Muscle of leg (tissue), 11 donors: ENCODE data around the gene NDUFAB1. TPM values are rescaled to one million over a fixed set of nuclear protein-coding genes. Genes with fewer than 3 reads are reported as not detected.

Experiments
- DNase-seq: peaks from one replicate; pipeline ENCODE4 v3.0.0; 2013
- H3K27ac ChIP-seq: one replicate; pipeline ENCODE4 v1.5.1; 2013; ENCODE audit warnings: mild to moderate bottlenecking, low read length, control low read depth
- H3K27me3 ChIP-seq: one replicate; pipeline ENCODE4 v1.6.1; 2013; ENCODE audit warnings: low read length; ENCODE audit not compliant: control insufficient read depth, insufficient read depth
- H3K36me3 ChIP-seq: one replicate; pipeline ENCODE4 v1.6.1; 2013; ENCODE audit warnings: low read length; ENCODE audit not compliant: control insufficient read depth, insufficient read depth
- H3K4me1 ChIP-seq: one replicate; pipeline ENCODE4 v1.6.1; 2013; ENCODE audit warnings: low read length; ENCODE audit not compliant: control insufficient read depth, insufficient read depth
- H3K4me3 ChIP-seq: one replicate; pipeline ENCODE4 v1.5.1; 2013; ENCODE audit warnings: low read length, control low read depth
- H3K9me3 ChIP-seq: replicated peaks from 2 replicates; pipeline ENCODE4 v1.6.1; 2013; ENCODE audit warnings: low read depth, low read length; ENCODE audit not compliant: control insufficient read depth
- WGBS: methylation state at CpG from one replicate; pipeline ENCODE4 v1.1.5; 2013; ENCODE audit warnings: missing lambda C conversion rate; ENCODE audit not compliant: insufficient coverage; 5-methylcytosine and 5-hydroxymethylcytosine counted together
- polyA plus RNA-seq, 8 donors: library from polyadenylated mRNA; unstranded; fragments of 120-200 nt; gene quantifications; one replicate each; pipeline versions ENCODE4 v1.2.1 to v1.2.3, GENCODE V29; 2013; ENCODE audit warnings: inconsistent platforms in 1 of 8, low replicate concordance in 1 of 8; ENCODE audit not compliant: insufficient read length in 8 of 8, insufficient read depth in 1 of 8
- total RNA-seq: library from RNA; stranded (reverse); fragments of 120-200 nt; gene quantifications from one replicate; pipeline ENCODE4 v1.2.4, GENCODE V29; 2013

The NDUFAB1 gene
- total and polyA plus RNA-seq, 9 donors = 85.5 to 132 (median 98.0) TPM

- DNase-seq = no peak
- 68% methylated on average over 4 of the region's 5 CpGs for WGBS
- Histone ChIP-seq H3K4me3 (no peak overlapping the region), H3K4me1 (no peaks in the 10 kb centered on the region), H3K36me3 (peaks cover 68% of the 10 kb centered on the region), H3K27me3 (no peaks in the 10 kb centered on the region), H3K27ac (no peak overlapping the region), H3K9me3 (no peaks in the 10 kb centered on the region)
These were observed 22.3 kb downstream of the NDUFAB1 start for GRCh38 chr16:23573817-23574216.

GRCh38 chr16:23572394-23572793, 23.7 kb downstream of the NDUFAB1 start:
- no peaks in the 10 kb centered on the region for H3K27me3 ChIP-seq
- H3K4me3 ChIP-seq = no peak overlapping the region
- H3K36me3 ChIP-seq = peaks cover 79% of the 10 kb centered on the region
- H3K4me1 ChIP-seq = no peaks in the 10 kb centered on the region
- H3K27ac ChIP-seq = no peak overlapping the region
- no peaks in the 10 kb centered on the region for H3K9me3 ChIP-seq
- DNase-seq = no peak
- WGBS = 88% methylated on average over 3 of the region's 9 CpGs

- WGBS = 97% methylated on average over 4 of the region's 5 CpGs
- Histone ChIP-seq H3K9me3 (no peaks in the 10 kb centered on the region), H3K4me3 (no peak overlapping the region), H3K4me1 (no peaks in the 10 kb centered on the region), H3K27me3 (no peaks in the 10 kb centered on the region), H3K36me3 (peaks cover 83% of the 10 kb centered on the region), H3K27ac (no peak overlapping the region)
- no peak for DNase-seq
These were observed 24.2 kb downstream of the NDUFAB1 start for GRCh38 chr16:23571895-23572294.

- no peak overlapping the region for H3K27ac ChIP-seq
These were observed 25.0 kb downstream of the NDUFAB1 start for GRCh38 chr16:23570992-23571632.

GRCh38 chr16:23567602-23568001, 28.5 kb downstream of the NDUFAB1 start:
- no peaks in the 10 kb centered on the region for H3K27me3 ChIP-seq
- H3K4me3 ChIP-seq = no peak overlapping the region
- H3K27ac ChIP-seq = no peak overlapping the region
- peaks cover 92% of the 10 kb centered on the region for H3K36me3 ChIP-seq
- 89% methylated on average over 3 of the region's 3 CpGs for WGBS
- H3K4me1 ChIP-seq = no peaks in the 10 kb centered on the region
- no peak for DNase-seq
- H3K9me3 ChIP-seq = no peaks in the 10 kb centered on the region

More at GRCh38 chr16:23570992-23571632, 25.0 kb downstream of the NDUFAB1 start:
- no peaks in the 10 kb centered on the region for H3K27me3 ChIP-seq
- no peak overlapping the region for H3K4me3 ChIP-seq
- DNase-seq = peak; percentile 34
- H3K9me3 ChIP-seq = no peaks in the 10 kb centered on the region
- peaks cover 86% of the 10 kb centered on the region for H3K36me3 ChIP-seq
- WGBS = 92% methylated on average over 7 of the region's 8 CpGs
- H3K4me1 ChIP-seq = no peaks in the 10 kb centered on the region

GRCh38 chr16:23566724-23567123, 29.4 kb downstream of the NDUFAB1 start:
- H3K4me1 ChIP-seq = no peaks in the 10 kb centered on the region
- H3K36me3 ChIP-seq = peaks cover 92% of the 10 kb centered on the region
- no peak for DNase-seq
- no peaks in the 10 kb centered on the region for H3K27me3 ChIP-seq
- H3K27ac ChIP-seq = no peak overlapping the region
- H3K9me3 ChIP-seq = no peaks in the 10 kb centered on the region
- H3K4me3 ChIP-seq = no peak overlapping the region
- 85% methylated on average over 6 of the region's 8 CpGs for WGBS

- H3K36me3 ChIP-seq = peaks cover 89% of the 10 kb centered on the region
- peak overlapping the region; percentile 7 for H3K27ac ChIP-seq
- no peak for DNase-seq
- no peaks in the 10 kb centered on the region for H3K9me3 ChIP-seq
- H3K4me1 ChIP-seq = no peaks in the 10 kb centered on the region
- no peak overlapping the region for H3K4me3 ChIP-seq
- H3K27me3 ChIP-seq = no peaks in the 10 kb centered on the region
- 90% methylated on average over 8 of the region's 9 CpGs for WGBS
These were observed 31.3 kb downstream of the NDUFAB1 start for GRCh38 chr16:23564575-23565363.

GRCh38 chr16:23563186-23563585, 32.9 kb downstream of the NDUFAB1 start:
- no peak overlapping the region for H3K4me3 ChIP-seq
- H3K27ac ChIP-seq = no peak overlapping the region
- DNase-seq = no peak
- H3K36me3 ChIP-seq = peaks cover 87% of the 10 kb centered on the region
- no peaks in the 10 kb centered on the region for H3K27me3 ChIP-seq
- H3K4me1 ChIP-seq = peaks cover 9% of the 10 kb centered on the region
- 100% methylated on average over 2 of the region's 6 CpGs for WGBS
- H3K9me3 ChIP-seq = no peaks in the 10 kb centered on the region

GRCh38 chr16:23562505-23562904, 33.6 kb downstream of the NDUFAB1 start:
- Histone ChIP-seq H3K36me3 (peaks cover 80% of the 10 kb centered on the region), H3K27me3 (no peaks in the 10 kb centered on the region), H3K4me3 (no peak overlapping the region), H3K9me3 (no peaks in the 10 kb centered on the region), H3K4me1 (peaks cover 11% of the 10 kb centered on the region), H3K27ac (no peak overlapping the region)
- 90% methylated on average over 4 of the region's 13 CpGs for WGBS
- no peak for DNase-seq

- H3K36me3 ChIP-seq = peaks cover 71% of the 10 kb centered on the region
- H3K27ac ChIP-seq = no peak overlapping the region
- no peaks in the 10 kb centered on the region for H3K27me3 ChIP-seq
- peaks cover 14% of the 10 kb centered on the region for H3K4me1 ChIP-seq
- no peak for DNase-seq
- 76% methylated on average over 5 of the region's 5 CpGs for WGBS
- H3K4me3 ChIP-seq = no peak overlapping the region
- no peaks in the 10 kb centered on the region for H3K9me3 ChIP-seq
These were observed 34.5 kb downstream of the NDUFAB1 start for GRCh38 chr16:23561586-23561985.
